HG02623 (cell line): ENCODE results near the gene WASF1.
"Not testable (repeated sequence)": the region's sequence is repeated elsewhere in the genome, so short reads cannot be mapped to it uniquely, and the experiment has no call there.

ENCODE experiments used
- ATAC-seq: cut with Tn5 transposase; IDR thresholded peaks from one replicate; pipeline ENCODE4 v1.9.1; 2021; ENCODE audit warnings: moderate library complexity; ENCODE audit not compliant: unreplicated experiment

The WASF1 gene

GRCh38 chr6:110095101-110095500 lies 84.4 kb downstream of the WASF1 start:
- ATAC-seq = no peak

- no peak for ATAC-seq
Observed at GRCh38 chr6:110093981-110094380, 85.5 kb downstream of the WASF1 start.

GRCh38 chr6:110090876-110091275 lies 88.6 kb downstream of the WASF1 start:
- ATAC-seq = no peak

GRCh38 chr6:110089323-110089722 lies 90.1 kb downstream of the WASF1 start:
- no peak for ATAC-seq

- ATAC-seq = no peak
Observed at GRCh38 chr6:110085285-110085684, 94.2 kb downstream of the WASF1 start.

GRCh38 chr6:110083875-110084585 lies 95.4 kb downstream of the WASF1 start:
- no peak for ATAC-seq

- no peak for ATAC-seq
Observed at GRCh38 chr6:110075406-110075805, 104.1 kb downstream of the WASF1 start.

GRCh38 chr6:110073474-110073873 lies 106.0 kb downstream of the WASF1 start:
- ATAC-seq = not testable (repeated sequence)

GRCh38 chr6:110068592-110068967 lies 110.9 kb downstream of the WASF1 start:
- no peak for ATAC-seq

- no peak for ATAC-seq
Observed at GRCh38 chr6:110067837-110068591, 111.5 kb downstream of the WASF1 start.

GRCh38 chr6:110064744-110065524 lies 114.5 kb downstream of the WASF1 start:
- no peak for ATAC-seq

- ATAC-seq = no peak
Observed at GRCh38 chr6:110063594-110064263, 115.7 kb downstream of the WASF1 start.

GRCh38 chr6:110055387-110055735 lies 124.1 kb downstream of the WASF1 start:
- ATAC-seq = no peak

- no peak for ATAC-seq
Observed at GRCh38 chr6:110054664-110055386, 124.6 kb downstream of the WASF1 start.

GRCh38 chr6:110053395-110054240 lies 125.9 kb downstream of the WASF1 start:
- no peak for ATAC-seq

GRCh38 chr6:110050440-110050813 lies 129.0 kb downstream of the WASF1 start:
- ATAC-seq = no peak
